Epithelial cell of proximal tubule (primary cell): ENCODE results near the gene NALCN. TPM values are rescaled to one million over a fixed set of nuclear protein-coding genes. Genes with fewer than 3 reads are reported as not detected.

Experiments used
- DNase-seq: peaks from one replicate; pipeline ENCODE4 v3.0.0-alpha.2; 2011; ENCODE audit warnings: low read depth
- H3K4me3 ChIP-seq: 2 replicates; pipeline ENCODE4 v1.5.1; 2011; ENCODE audit warnings: low read depth, mild to moderate bottlenecking, low read length
- total RNA-seq: library from RNA; depleted of rRNA; stranded (reverse); fragments of >200 nt; gene quantifications from 2 replicates; pipeline ENCODE4 v1.2.3, GENCODE V29; 2015
- TF ChIP-seq, protein P1 (sequence below): conservative IDR thresholded peaks from 2 replicates; pipeline ENCODE4 v1.5.1; 2012; ENCODE audit warnings: low read depth, mild to moderate bottlenecking, low read length

The NALCN gene
- total RNA-seq, 1 donor from 2014 or later = 0.35 TPM

DNA sequence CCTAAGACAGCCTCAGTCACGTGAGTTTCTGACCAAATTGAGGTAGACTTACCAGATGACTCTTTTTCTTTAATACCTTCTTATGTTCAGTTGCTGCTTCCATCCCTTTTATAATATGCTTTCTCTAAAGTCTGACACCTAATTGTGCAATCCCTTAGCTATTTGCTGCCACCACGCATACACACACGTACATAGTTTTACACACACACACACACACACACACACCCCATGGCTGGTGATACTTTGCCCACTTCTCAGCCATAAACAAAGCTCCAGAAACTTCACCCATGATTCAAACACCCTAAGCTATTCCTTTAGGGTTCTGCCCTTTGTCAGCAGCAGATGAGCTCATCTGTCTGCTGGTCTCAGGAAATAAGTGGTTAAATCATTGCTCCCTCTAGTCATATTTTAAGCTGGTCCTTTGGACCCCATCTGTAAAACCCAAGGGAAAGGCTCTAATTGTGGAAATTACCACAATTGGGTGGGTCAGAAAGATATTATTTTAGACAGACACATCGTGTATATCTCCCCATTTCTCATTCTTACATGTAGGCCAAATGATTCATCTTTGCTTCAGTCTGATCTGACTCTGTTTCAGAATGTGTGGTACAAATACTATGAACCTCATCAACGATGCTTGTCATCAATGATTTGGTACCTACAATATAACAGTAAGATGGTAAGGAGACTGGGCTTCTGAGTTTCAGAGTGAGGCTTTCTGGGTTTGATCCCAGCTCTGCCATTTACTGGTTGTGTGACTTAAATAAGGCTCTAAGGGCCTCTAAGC lies 69.2 kb downstream of the NALCN start:
- TF ChIP-seq, protein P1, sequence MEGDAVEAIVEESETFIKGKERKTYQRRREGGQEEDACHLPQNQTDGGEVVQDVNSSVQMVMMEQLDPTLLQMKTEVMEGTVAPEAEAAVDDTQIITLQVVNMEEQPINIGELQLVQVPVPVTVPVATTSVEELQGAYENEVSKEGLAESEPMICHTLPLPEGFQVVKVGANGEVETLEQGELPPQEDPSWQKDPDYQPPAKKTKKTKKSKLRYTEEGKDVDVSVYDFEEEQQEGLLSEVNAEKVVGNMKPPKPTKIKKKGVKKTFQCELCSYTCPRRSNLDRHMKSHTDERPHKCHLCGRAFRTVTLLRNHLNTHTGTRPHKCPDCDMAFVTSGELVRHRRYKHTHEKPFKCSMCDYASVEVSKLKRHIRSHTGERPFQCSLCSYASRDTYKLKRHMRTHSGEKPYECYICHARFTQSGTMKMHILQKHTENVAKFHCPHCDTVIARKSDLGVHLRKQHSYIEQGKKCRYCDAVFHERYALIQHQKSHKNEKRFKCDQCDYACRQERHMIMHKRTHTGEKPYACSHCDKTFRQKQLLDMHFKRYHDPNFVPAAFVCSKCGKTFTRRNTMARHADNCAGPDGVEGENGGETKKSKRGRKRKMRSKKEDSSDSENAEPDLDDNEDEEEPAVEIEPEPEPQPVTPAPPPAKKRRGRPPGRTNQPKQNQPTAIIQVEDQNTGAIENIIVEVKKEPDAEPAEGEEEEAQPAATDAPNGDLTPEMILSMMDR = no peak
- no peak for DNase-seq

DNA sequence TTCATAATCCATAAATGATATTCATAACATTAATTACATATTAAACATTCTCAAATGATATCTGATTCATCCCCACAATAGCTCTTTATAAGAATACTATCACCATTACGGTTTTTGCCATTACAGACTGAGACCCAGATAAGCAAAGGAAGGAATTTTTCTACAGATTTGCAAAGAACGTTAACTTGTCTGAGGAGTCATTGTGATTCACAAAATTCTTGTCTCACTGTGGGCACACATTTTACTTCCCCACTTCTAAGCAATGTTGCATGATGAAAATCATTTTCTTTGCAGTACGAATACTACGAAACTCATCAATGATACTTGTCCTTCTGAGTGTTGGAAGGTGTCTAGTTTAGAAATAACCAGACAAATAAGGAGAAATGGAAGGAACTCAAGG lies 70.1 kb downstream of the NALCN start:
- TF ChIP-seq, protein P1 = no peak
- no peak overlapping the region for H3K4me3 ChIP-seq
- no peak for DNase-seq

More for the DNA sequence above, 69.2 kb downstream of the NALCN start:
- no peak overlapping the region for H3K4me3 ChIP-seq

DNA sequence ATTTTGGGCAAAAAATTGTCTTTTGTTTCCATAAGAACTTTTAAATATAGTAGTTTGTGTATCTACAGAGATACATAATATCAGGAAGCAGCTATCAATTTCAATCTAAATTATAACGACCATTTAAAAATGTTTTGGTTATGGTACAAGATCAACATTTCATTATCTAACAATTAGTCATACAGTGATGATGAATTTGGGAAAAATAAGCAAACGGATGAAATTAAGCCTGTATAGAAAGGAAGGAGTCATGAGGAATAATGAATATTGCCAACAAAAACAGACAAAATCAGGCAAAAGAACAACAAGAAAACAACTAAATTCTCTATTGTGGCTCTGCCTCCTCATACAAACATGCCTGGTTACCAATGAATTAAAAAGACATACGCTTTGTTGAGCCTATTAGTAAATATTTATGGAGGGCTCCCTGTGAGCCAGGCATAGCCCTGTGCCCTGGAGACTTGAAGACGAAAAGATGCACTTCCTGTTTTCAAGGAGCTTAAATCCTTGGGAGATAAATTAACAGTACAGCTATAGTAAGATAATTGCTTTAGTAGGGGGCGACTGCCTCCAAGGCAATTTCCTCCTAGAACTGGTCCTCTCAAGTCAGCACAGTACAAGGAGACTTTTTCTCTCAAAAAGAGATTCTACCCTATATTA lies 73.0 kb downstream of the NALCN start:
- no peak for DNase-seq
- no peak overlapping the region for H3K4me3 ChIP-seq
- TF ChIP-seq, protein P1 = no peak

DNA sequence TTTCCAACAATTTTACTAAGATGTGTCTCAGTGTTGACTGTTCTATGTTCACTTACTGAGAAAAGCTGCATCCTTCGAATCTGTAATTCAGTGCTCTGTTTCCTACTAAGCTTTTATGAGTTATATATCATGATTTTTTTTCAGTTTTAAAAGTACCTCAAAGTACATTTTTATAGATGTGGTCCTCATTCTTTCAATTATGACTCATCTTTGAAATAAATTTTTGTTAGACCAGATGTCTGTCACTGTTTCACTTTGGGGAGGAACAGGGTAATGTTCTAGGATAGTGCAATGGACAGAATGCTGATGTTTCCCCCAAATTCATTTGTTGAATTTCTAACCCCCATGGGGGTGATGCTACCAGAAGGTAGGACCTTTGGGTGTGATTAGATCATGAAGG lies 74.8 kb downstream of the NALCN start:
- TF ChIP-seq, protein P1 = no peak
- DNase-seq = no peak
- no peak overlapping the region for H3K4me3 ChIP-seq

DNA sequence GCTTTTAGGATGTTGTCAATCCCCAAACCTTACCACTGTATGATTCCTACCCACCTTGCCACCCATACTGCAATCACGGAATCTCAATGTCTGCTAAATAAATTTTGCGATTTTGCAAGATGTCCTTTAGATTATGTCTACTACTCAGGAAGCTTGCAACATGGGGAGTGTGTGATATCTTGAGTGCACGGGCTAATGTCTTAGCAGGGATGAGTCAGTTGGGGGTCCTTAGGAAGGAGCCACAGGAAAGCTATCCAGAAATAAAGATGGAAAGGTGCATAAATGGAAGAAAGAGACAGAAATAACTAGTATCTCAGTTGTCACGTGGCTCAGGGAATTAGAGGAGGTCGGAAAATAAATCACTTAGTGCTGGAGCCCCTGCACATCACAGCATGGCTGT lies 77.1 kb downstream of the NALCN start:
- DNase-seq = no peak
- H3K4me3 ChIP-seq = no peak overlapping the region
- TF ChIP-seq, protein P1 = no peak

DNA sequence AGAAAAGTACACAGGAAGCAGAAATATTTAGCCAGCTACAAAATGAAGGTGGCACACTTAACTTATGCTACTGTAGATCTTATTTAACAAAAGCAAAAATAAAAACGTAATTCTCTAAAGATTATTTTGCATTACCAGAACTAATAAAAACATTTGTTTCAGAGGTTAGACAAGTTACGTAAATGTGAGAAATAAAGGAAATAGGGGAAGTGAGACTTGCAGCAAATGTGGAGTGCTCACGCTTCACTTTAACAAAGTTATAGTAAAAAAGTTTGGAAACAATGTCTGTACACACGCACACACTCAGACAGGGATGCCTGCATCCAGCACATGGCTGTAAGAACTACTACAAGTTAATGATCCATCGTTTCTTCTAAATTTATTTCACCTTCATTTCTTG lies 83.7 kb downstream of the NALCN start:
- H3K4me3 ChIP-seq = no peak overlapping the region
- DNase-seq = no peak
- TF ChIP-seq, protein P1 = no peak
